HG02642 (cell line): ENCODE results near the gene CD46.

Experiments used
- ATAC-seq: cut with Tn5 transposase; IDR thresholded peaks from one replicate; pipeline ENCODE4 v1.9.1; 2021; ENCODE audit warnings: mild to moderate bottlenecking; ENCODE audit not compliant: unreplicated experiment, poor library complexity

The CD46 gene

GRCh38 chr1:207841901-207842300, 90.0 kb downstream of the CD46 start:
- ATAC-seq, result no peak

- ATAC-seq, result no peak
Measured at GRCh38 chr1:207842506-207842905, 90.7 kb downstream of the CD46 start.

- no peak for ATAC-seq
Measured at GRCh38 chr1:207844371-207844770, 92.5 kb downstream of the CD46 start.
